PFSK-1 (cell line): ENCODE data around the gene ANKZF1.

Source experiments
- FOXP2 ChIP-seq: optimal IDR thresholded peaks from 2 replicates; pipeline ENCODE3; 2011; ENCODE audit warnings: borderline replicate concordance, control low read depth, inconsistent platforms; ENCODE audit not compliant: insufficient read depth; ENCODE audit errors: extremely low read length, extremely low read depth
- POLR2AphosphoS5 ChIP-seq: IDR thresholded peaks from 2 replicates; pipeline ENCODE4 v1.6.1; 2012; ENCODE audit warnings: low read depth, mild to moderate bottlenecking, control low read depth, low read length, moderate library complexity
- REST ChIP-seq, 2 experiments: IDR thresholded peaks; 2 replicates each; pipeline versions ENCODE4 v1.6.1 to v1.8.0; 2011 to 2012; ENCODE audit warnings: low read depth in 2 of 2, low read length in 2 of 2, control low read depth in 1 of 2, inconsistent platforms in 1 of 2, mild to moderate bottlenecking in 1 of 2, moderate library complexity in 1 of 2; ENCODE audit not compliant: insufficient read depth in 1 of 2
- SIN3A ChIP-seq: IDR thresholded peaks from 2 replicates; pipeline ENCODE4 v1.6.1; 2012; ENCODE audit warnings: mild to moderate bottlenecking, low read length, moderate library complexity, borderline replicate concordance; ENCODE audit not compliant: insufficient read depth
- TAF1 ChIP-seq: IDR thresholded peaks from 2 replicates; pipeline ENCODE4 v1.6.1; 2012; ENCODE audit warnings: low read length, control low read depth, borderline replicate concordance; ENCODE audit not compliant: insufficient read depth

ANKZF1 gene

DNA sequence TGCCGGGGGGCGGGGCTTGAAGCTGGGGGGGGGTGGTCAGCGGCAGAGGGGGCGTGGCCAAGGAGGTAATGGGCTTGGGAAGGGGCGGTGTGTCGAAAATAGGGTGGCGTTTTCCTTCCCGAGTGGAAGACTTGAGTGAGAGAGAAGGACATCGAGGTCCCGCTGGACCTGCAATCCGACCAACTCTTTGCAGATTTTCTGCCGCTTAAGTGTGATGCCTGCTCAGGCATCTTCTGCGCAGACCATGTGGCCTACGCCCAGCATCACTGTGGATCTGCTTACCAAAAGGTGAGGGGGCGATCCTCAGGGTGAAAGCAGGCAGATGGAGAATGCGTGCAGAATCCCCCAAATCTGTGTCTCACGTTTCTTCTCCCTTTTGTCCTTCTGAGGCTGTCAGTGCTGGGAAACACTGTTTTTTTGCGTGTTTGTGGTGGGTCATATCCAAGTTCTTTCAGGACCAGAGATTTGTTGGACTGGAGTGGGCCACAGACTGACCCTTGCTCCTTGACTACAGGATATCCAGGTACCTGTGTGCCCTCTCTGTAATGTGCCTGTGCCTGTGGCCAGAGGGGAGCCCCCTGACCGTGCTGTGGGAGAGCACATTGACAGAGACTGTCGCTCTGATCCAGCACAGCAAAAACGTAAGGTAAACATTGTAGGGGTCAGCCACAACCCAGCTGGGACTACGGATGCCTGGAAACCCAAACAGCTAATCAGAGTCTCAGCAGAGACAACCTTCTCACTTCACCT lies 22.3 kb upstream of the ANKZF1 start:
- no peak for TF ChIP-seq TAF1
- TF ChIP-seq SIN3A, result no peak
- TF ChIP-seq REST (IDR thresholded peaks at IDR 0.05; ENCODE audit: insufficient read depth in 1 of 2, low read depth in 2 of 2, low read length in 2 of 2), result no peak
- TF ChIP-seq POLR2AphosphoS5, result 0 out of 2 replicates have a peak, but pooled peaks have one; percentile 6
- no peak for TF ChIP-seq FOXP2

DNA sequence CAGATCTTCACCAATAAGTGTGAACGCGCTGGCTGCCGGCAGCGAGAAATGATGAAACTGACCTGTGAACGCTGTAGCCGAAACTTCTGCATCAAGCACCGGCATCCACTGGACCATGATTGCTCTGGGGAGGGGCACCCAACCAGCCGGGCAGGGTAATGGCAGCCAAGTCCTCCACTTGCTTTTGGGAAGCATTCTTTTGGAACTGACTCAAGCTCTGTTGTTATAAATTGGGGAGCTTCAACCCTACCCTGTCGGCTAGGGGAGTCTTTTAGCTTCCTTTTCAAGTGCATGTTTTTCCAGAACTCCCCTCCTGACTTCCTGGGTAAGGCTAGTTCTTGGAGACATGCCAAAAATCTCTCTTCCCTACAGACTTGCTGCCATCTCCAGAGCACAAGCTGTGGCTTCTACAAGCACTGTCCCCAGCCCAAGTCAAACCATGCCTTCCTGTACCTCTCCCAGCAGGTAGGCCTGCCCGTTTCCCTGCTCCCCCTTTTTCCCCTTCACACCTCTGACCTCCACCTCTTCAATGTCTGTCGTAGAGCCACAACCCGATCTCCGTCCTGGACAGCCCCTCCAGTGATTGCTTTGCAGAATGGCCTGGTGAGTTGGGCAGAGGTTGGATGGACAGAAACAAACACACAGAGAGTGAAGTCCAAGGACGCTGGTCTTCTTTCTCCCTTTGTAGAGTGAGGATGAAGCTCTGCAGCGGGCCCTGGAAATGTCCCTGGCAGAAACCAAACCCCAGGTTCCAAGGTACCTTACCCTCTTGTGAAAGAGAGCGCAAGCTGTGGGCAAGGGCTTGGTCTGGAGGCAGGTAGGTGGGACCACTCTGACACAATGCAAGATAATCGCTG lies 21.5 kb upstream of the ANKZF1 start:
- TF ChIP-seq SIN3A (no peak), FOXP2 (no peak), TAF1 (no peak), REST (IDR thresholded peaks at IDR 0.05; ENCODE audit: insufficient read depth in 1 of 2, low read depth in 2 of 2, low read length in 2 of 2) (no peak), POLR2AphosphoS5 (no peak)

DNA sequence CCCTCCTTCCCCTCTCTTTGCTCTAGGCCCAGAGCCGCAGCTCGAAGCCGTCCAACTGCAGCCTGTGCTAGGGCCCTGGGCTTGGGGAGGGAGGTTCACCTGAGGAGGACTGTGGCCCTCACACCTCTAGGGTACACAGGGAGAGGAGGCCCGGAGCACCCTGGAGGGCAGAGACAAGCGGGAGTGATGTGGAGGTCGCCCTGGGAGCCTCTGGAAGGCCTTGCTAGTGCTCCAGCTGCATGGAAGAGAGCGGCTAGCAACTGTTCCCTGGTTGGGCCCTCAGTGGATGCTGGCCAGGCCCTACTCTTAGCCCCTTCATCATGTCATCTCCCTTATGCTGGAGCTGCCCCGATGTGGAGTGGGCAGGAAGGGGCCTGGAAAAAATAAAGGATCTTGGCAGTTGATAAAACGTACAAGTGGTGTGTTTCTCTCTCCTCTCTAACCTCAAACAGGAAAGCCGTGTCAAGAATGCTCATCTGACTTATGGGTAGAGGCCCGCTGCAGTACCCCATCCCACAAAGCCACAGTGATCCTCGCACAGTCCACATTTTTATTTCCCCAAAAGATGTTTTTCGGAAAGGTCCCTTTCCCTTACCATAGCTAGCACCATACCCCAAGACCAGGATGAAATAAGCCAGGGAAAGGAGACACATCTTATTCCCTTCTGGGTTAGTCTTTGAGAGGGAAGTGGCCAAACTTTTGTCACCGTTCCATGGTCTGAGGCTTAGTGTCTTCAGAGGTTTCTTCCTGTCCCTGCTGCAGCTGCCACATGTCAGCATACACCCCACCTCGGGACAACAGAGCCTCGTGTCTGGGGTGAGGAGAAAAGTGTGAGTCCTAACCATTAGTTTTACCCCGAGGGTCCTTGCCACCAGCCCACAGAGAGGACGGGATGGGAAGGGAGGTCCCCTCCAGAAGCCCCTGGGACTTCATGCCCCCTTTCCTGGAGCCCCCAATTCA lies 20.1 kb upstream of the ANKZF1 start:
- no peak for TF ChIP-seq FOXP2
- no peak for TF ChIP-seq POLR2AphosphoS5
- no peak for TF ChIP-seq REST (IDR thresholded peaks at IDR 0.05; ENCODE audit: insufficient read depth in 1 of 2, low read depth in 2 of 2, low read length in 2 of 2)
- TF ChIP-seq SIN3A, result no peak
- TF ChIP-seq TAF1, result no peak

DNA sequence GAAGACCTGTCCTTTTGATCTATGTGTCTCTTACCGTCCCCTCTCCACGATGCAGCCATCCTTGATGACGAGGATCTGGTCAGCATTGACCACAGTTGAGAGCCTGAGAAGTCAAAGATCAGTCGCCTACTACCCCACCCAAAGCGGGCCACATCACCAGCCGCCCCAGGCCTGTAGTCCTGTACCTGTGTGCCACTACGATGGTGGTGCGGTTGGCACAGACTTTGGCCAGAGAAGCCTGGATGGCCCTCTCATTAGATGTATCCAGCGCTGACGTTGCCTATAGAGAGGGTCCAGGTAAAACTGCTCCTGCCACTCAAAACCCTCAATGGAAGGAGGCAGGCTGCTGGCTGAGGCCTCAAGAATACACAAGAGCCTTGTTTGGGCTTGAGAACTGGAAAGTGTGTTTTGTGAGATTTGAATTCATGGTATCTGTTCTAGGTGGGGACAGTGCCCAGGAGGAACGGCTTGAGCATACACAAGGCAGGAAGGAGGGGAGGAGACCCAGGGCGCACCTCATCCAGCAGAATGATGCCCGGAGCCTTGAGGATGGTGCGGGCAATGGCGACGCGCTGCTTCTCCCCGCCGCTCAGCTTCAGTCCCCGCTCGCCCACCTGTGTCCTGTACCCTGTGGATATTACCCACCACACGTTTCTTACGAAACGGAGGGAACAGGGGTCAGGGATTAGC lies 19.3 kb upstream of the ANKZF1 start:
- TF ChIP-seq POLR2AphosphoS5 (no peak), REST (IDR thresholded peaks at IDR 0.05; ENCODE audit: insufficient read depth in 1 of 2, low read depth in 2 of 2, low read length in 2 of 2) (no peak), FOXP2 (no peak), SIN3A (no peak), TAF1 (no peak)
